ENCODE measurements around the gene TTC6.

- no peak for TF ChIP-seq POLR2A (IDR thresholded peaks at IDR 0.05)
- TF ChIP-seq CTCF (IDR thresholded peaks at IDR 0.05), result no peak
Measured at GRCh38 chr14:37563189-37563588, 32.2 kb upstream of the TTC6 start.
